ENCODE measurements around the gene CTNNA3. TPM values are rescaled to one million over a fixed set of nuclear protein-coding genes. Genes with fewer than 3 reads are reported as not detected.
A peak's percentile ranks its signal among the peaks of the same experiment; 100 is the strongest.

CTNNA3 gene
- total RNA-seq, 1 donor from 2014 or later = 0.30 TPM

GRCh38 chr10:66572700-66573099 lies 1123.3 kb downstream of the CTNNA3 start:
- Mint-ChIP-seq H3K9me3 (ENCODE audit: unreplicated experiment) (peaks cover 5% of the 10 kb centered on the region), H3K36me3 (ENCODE audit: unreplicated experiment) (no peaks in the 10 kb centered on the region), H3K4me1 (ENCODE audit: unreplicated experiment) (peaks cover 9% of the 10 kb centered on the region), H3K27ac (ENCODE audit: unreplicated experiment) (no peak overlapping the region), H3K27me3 (ENCODE audit: unreplicated experiment) (peaks cover 9% of the 10 kb centered on the region), H3K4me3 (ENCODE audit: unreplicated experiment) (no peak overlapping the region)
- TF ChIP-seq, protein P1, sequence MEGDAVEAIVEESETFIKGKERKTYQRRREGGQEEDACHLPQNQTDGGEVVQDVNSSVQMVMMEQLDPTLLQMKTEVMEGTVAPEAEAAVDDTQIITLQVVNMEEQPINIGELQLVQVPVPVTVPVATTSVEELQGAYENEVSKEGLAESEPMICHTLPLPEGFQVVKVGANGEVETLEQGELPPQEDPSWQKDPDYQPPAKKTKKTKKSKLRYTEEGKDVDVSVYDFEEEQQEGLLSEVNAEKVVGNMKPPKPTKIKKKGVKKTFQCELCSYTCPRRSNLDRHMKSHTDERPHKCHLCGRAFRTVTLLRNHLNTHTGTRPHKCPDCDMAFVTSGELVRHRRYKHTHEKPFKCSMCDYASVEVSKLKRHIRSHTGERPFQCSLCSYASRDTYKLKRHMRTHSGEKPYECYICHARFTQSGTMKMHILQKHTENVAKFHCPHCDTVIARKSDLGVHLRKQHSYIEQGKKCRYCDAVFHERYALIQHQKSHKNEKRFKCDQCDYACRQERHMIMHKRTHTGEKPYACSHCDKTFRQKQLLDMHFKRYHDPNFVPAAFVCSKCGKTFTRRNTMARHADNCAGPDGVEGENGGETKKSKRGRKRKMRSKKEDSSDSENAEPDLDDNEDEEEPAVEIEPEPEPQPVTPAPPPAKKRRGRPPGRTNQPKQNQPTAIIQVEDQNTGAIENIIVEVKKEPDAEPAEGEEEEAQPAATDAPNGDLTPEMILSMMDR (IDR thresholded peaks at IDR 0.05) = no peak
- no peak for DNase-seq (ENCODE audit: extremely low spot score, unreplicated experiment)

DNA sequence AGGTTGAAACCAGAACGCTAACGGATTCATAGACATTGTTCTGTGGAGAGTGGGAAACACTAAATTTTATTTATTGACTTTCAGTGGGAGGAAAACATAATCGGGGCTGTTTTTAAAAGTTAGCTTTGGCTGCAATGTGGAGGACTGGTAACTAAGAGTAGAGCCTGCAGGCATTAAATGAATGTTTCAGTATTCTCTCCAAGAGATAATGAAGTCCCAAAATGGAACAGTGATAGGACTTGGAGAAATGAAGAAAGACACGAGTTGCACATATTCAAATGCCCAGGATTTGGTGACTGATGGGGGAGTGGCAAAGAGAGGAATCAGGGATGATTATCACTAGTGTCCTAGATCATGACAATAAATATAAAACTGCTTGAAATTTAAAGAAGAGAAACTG lies 1130.0 kb downstream of the CTNNA3 start:
- Mint-ChIP-seq H3K4me3 (ENCODE audit: unreplicated experiment) (no peak overlapping the region), H3K27me3 (ENCODE audit: unreplicated experiment) (peaks cover 44% of the 10 kb centered on the region), H3K27ac (ENCODE audit: unreplicated experiment) (no peak overlapping the region), H3K36me3 (ENCODE audit: unreplicated experiment) (no peaks in the 10 kb centered on the region), H3K4me1 (ENCODE audit: unreplicated experiment) (no peaks in the 10 kb centered on the region), H3K9me3 (ENCODE audit: unreplicated experiment) (no peaks in the 10 kb centered on the region)
- TF ChIP-seq, protein P1 (IDR thresholded peaks at IDR 0.05) = no peak
- no peak for DNase-seq (ENCODE audit: extremely low spot score, unreplicated experiment)

DNA sequence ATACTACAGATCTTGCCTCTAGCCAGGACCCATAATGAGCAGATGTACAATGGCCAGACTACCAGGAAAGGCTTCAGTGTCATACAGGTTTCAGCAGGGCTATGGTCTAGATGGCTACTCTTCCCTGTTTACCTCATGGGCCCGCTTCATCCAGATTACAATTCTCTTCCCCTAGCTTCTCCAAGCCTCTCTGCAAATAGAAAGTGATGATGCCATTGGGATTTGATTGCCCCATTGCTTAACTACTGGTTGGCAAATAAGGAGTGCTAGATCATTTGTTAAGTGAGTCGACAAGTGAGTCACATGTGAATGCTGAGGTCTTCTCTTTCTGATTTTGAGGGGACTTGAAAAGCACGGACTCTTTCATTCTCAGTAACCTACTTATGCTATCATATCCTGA lies 1131.7 kb downstream of the CTNNA3 start:
- no peak overlapping the region for H3K27ac Mint-ChIP-seq (ENCODE audit: unreplicated experiment)
- no peak for DNase-seq (ENCODE audit: extremely low spot score, unreplicated experiment)
- peaks cover 4% of the 10 kb centered on the region for H3K36me3 Mint-ChIP-seq (ENCODE audit: unreplicated experiment)
- TF ChIP-seq, protein P1 (IDR thresholded peaks at IDR 0.05) = no peak
- H3K9me3 Mint-ChIP-seq (ENCODE audit: unreplicated experiment) = no peaks in the 10 kb centered on the region
- H3K4me1 Mint-ChIP-seq (ENCODE audit: unreplicated experiment) = no peaks in the 10 kb centered on the region
- H3K4me3 Mint-ChIP-seq (ENCODE audit: unreplicated experiment) = no peak overlapping the region
- peaks cover 55% of the 10 kb centered on the region for H3K27me3 Mint-ChIP-seq (ENCODE audit: unreplicated experiment)

DNA sequence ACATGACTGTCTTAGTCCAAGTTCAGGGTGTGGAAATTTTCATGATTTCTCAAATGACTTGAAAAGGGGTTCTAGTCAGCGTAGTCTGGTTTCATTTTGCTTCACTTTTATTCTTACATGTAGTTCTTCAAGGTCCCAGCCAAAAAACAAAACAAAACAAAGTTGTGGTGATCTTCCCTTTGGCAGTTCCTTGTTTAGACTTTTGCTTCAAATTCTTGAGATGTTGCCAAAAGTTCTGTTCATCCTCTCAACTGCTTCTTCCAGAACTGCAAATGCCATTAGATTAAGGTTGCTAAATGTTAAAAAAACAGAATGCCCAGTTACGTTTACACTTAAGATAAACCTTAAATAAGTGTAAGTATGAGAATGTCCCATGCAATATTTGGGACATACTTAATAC lies 1140.9 kb downstream of the CTNNA3 start:
- no peaks in the 10 kb centered on the region for H3K9me3 Mint-ChIP-seq (ENCODE audit: unreplicated experiment)
- H3K27ac Mint-ChIP-seq (ENCODE audit: unreplicated experiment) = peak overlapping the region; percentile 81
- peaks cover 9% of the 10 kb centered on the region for H3K27me3 Mint-ChIP-seq (ENCODE audit: unreplicated experiment)
- no peak for DNase-seq (ENCODE audit: extremely low spot score, unreplicated experiment)
- peaks cover 17% of the 10 kb centered on the region for H3K4me1 Mint-ChIP-seq (ENCODE audit: unreplicated experiment)
- TF ChIP-seq, protein P1 (IDR thresholded peaks at IDR 0.05) = no peak
- H3K36me3 Mint-ChIP-seq (ENCODE audit: unreplicated experiment) = peaks cover 6% of the 10 kb centered on the region
- peak overlapping the region; percentile 56 for H3K4me3 Mint-ChIP-seq (ENCODE audit: unreplicated experiment)

DNA sequence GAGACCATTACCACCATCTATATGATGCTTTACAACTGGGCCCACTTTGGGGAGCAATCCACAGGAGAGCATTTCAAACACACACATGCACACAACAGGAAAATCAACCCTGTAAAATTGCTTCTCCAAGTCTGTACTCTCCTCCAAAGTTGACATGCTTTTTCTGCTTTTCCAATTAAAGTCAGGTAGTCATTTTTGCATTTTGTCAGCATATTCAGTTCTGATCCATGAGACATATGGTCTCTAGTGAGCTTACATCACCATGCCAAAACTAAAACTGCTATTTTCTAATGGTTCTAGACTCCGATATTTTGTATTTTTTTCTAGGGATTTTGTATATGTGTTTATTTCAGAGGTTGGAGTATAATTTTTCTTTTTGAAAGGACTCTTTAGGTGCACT lies 1143.7 kb downstream of the CTNNA3 start:
- Mint-ChIP-seq H3K4me1 (ENCODE audit: unreplicated experiment) (peaks cover 17% of the 10 kb centered on the region), H3K9me3 (ENCODE audit: unreplicated experiment) (no peaks in the 10 kb centered on the region), H3K27me3 (ENCODE audit: unreplicated experiment) (no peaks in the 10 kb centered on the region), H3K4me3 (ENCODE audit: unreplicated experiment) (no peak overlapping the region), H3K36me3 (ENCODE audit: unreplicated experiment) (peaks cover 2% of the 10 kb centered on the region), H3K27ac (ENCODE audit: unreplicated experiment) (no peak overlapping the region)
- DNase-seq (ENCODE audit: extremely low spot score, unreplicated experiment) = no peak
- TF ChIP-seq, protein P1 (IDR thresholded peaks at IDR 0.05) = no peak
